ENCODE measurements around the gene HOPX.
"Not testable (repeated sequence)": the region's sequence is repeated elsewhere in the genome, so short reads cannot be mapped to it uniquely, and the experiment has no call there.

Gene HOPX

GRCh38 chr4:56688094-56688647, 7.1 kb upstream of the HOPX start:
- no peak for DNase-seq (ENCODE audit: low spot score)

- no peak for DNase-seq (ENCODE audit: low spot score)
Observed at GRCh38 chr4:56686537-56687231, 5.6 kb upstream of the HOPX start.

- DNase-seq (ENCODE audit: low spot score), result no peak
Observed at GRCh38 chr4:56684320-56685050, 3.4 kb upstream of the HOPX start.

GRCh38 chr4:56683455-56683854, 2.4 kb upstream of the HOPX start:
- DNase-seq (ENCODE audit: low spot score), result no peak

- DNase-seq (ENCODE audit: low spot score), result no peak
Observed at GRCh38 chr4:56681853-56682525, 893 bp upstream of the HOPX start.

GRCh38 chr4:56680266-56680665, 830 bp downstream of the HOPX start:
- DNase-seq (ENCODE audit: low spot score), result no peak

- no peak for DNase-seq (ENCODE audit: low spot score)
Observed at GRCh38 chr4:56677711-56678110, 3.4 kb downstream of the HOPX start.

- no peak for DNase-seq (ENCODE audit: low spot score)
Observed at GRCh38 chr4:56674984-56675383, 6.1 kb downstream of the HOPX start.

GRCh38 chr4:56671860-56672259, 9.2 kb downstream of the HOPX start:
- DNase-seq (ENCODE audit: low spot score), result no peak

- DNase-seq (ENCODE audit: low spot score), result no peak
Observed at GRCh38 chr4:56671373-56671772, 9.7 kb downstream of the HOPX start.

GRCh38 chr4:56668267-56668666, 12.8 kb downstream of the HOPX start:
- no peak for DNase-seq (ENCODE audit: low spot score)

GRCh38 chr4:56667396-56667795, 13.7 kb downstream of the HOPX start:
- DNase-seq (ENCODE audit: low spot score), result not testable (repeated sequence)

GRCh38 chr4:56666279-56666678, 14.8 kb downstream of the HOPX start:
- no peak for DNase-seq (ENCODE audit: low spot score)

GRCh38 chr4:56665781-56666180, 15.3 kb downstream of the HOPX start:
- DNase-seq (ENCODE audit: low spot score), result no peak

GRCh38 chr4:56662782-56663468, 18.2 kb downstream of the HOPX start:
- no peak for DNase-seq (ENCODE audit: low spot score)

- DNase-seq (ENCODE audit: low spot score), result no peak
Observed at GRCh38 chr4:56659946-56660345, 21.1 kb downstream of the HOPX start.

- no peak for DNase-seq (ENCODE audit: low spot score)
Observed at GRCh38 chr4:56658528-56658927, 22.6 kb downstream of the HOPX start.

- DNase-seq (ENCODE audit: low spot score), result no peak
Observed at GRCh38 chr4:56657818-56658217, 23.3 kb downstream of the HOPX start.

- no peak for DNase-seq (ENCODE audit: low spot score)
Observed at GRCh38 chr4:56657128-56657527, 24.0 kb downstream of the HOPX start.

- DNase-seq (ENCODE audit: low spot score), result peak; percentile 54
Observed at GRCh38 chr4:56656346-56656643, 24.8 kb downstream of the HOPX start.

GRCh38 chr4:56655627-56656345, 25.3 kb downstream of the HOPX start:
- DNase-seq (ENCODE audit: low spot score), result peak; percentile 58

GRCh38 chr4:56655209-56655626, 25.9 kb downstream of the HOPX start:
- peak; percentile 60 for DNase-seq (ENCODE audit: low spot score)
